Left ventricle myocardium inferior (tissue), 1 donor: ENCODE data around the gene EBF4. TPM values are rescaled to one million over a fixed set of nuclear protein-coding genes. Genes with fewer than 3 reads are reported as not detected.
"Not testable (repeated sequence)": the region's sequence is repeated elsewhere in the genome, so short reads cannot be mapped to it uniquely, and the experiment has no call there.

Experiments
- DNase-seq: peaks from one replicate; pipeline ENCODE4 v3.0.0-alpha.2; 2020
- H3K27ac ChIP-seq: fragments of 200-600 bp; replicated peaks from 2 replicates; pipeline ENCODE4 v1.8.0; 2021
- H3K27me3 ChIP-seq: fragments of 200-600 bp; 2 replicates; pipeline ENCODE4 v1.8.0; 2021; ENCODE audit warnings: low read depth
- H3K36me3 ChIP-seq: fragments of 200-600 bp; 2 replicates; pipeline ENCODE4 v1.8.0; 2021
- H3K4me1 ChIP-seq: fragments of 200-600 bp; 2 replicates; pipeline ENCODE4 v1.8.0; 2021
- H3K4me3 ChIP-seq: fragments of 200-600 bp; 2 replicates; pipeline ENCODE4 v1.8.0; 2021; ENCODE audit warnings: mild to moderate bottlenecking, moderate library complexity
- H3K9me3 ChIP-seq: fragments of 200-600 bp; replicated peaks from 2 replicates; pipeline ENCODE4 v1.8.0; 2021
- CTCF ChIP-seq: fragments of 200-600 bp; IDR thresholded peaks from 2 replicates; pipeline ENCODE4 v1.8.0; 2021; ENCODE audit warnings: antibody characterized with exemption, mild to moderate bottlenecking, borderline replicate concordance
- intact Hi-C: fragments of 100-400 bp; cut with micrococcal nuclease; formaldehyde crosslinking; loops from one replicate; pipeline ENCODE4 v1.11.0; 2022
- microRNA-seq: library from miRNA; unstranded; fragments of <30 nt; microRNA quantifications from one replicate; pipeline ENCODE4 v1.2.0, GENCODE V29; 2020
- total RNA-seq: library from RNA; stranded (reverse); fragmentation: NEBNext Ultra II Directional; extraction: Animal tissue kit (Norgen Biotek cat#: 25700); gene quantifications from one replicate; pipeline ENCODE4 v1.2.1, GENCODE V29; 2021
- donor health status: DM: no; HTN: yes; CAD: no; lungs with severe emphysema.

EBF4 gene
- total RNA-seq, 1 donor from 2014 or later, result 4.9 TPM

- DNase-seq, result no peak
- Histone ChIP-seq H3K27me3 (peaks cover 100% of the 10 kb centered on the region), H3K27ac (no peak overlapping the region), H3K4me1 (peaks cover 7% of the 10 kb centered on the region), H3K9me3 (peaks cover 2% of the 10 kb centered on the region), H3K36me3 (no peaks in the 10 kb centered on the region), H3K4me3 (no peak overlapping the region)
- TF ChIP-seq CTCF, result no peak
- intact Hi-C loops, result no loop called here
These were observed 113.7 kb downstream of the EBF4 start for GRCh38 chr20:2806351-2806701.

- H3K27me3 ChIP-seq, result peaks cover 100% of the 10 kb centered on the region
- DNase-seq, result no peak
- H3K27ac ChIP-seq, result no peak overlapping the region
- H3K36me3 ChIP-seq, result no peaks in the 10 kb centered on the region
- H3K9me3 ChIP-seq, result peaks cover 9% of the 10 kb centered on the region
- H3K4me3 ChIP-seq, result no peak overlapping the region
- TF ChIP-seq CTCF, result no peak
- peaks cover 7% of the 10 kb centered on the region for H3K4me1 ChIP-seq
- intact Hi-C loops, result no loop called here
These were observed 114.4 kb downstream of the EBF4 start for GRCh38 chr20:2807019-2807418.

GRCh38 chr20:2807929-2808328 lies 115.3 kb downstream of the EBF4 start:
- peaks cover 18% of the 10 kb centered on the region for H3K9me3 ChIP-seq
- H3K4me3 ChIP-seq, H3K36me3 ChIP-seq, intact Hi-C loops, H3K27ac ChIP-seq, H3K4me1 ChIP-seq, DNase-seq: not testable (repeated sequence)
- peaks cover 100% of the 10 kb centered on the region for H3K27me3 ChIP-seq

- intact Hi-C loops, result no loop called here
- H3K27me3 ChIP-seq, result peaks cover 96% of the 10 kb centered on the region
- peaks cover 6% of the 10 kb centered on the region for H3K4me1 ChIP-seq
- DNase-seq, result no peak
- H3K4me3 ChIP-seq, result no peak overlapping the region
- no peak overlapping the region for H3K27ac ChIP-seq
- TF ChIP-seq CTCF, result no peak
- H3K36me3 ChIP-seq, result no peaks in the 10 kb centered on the region
- peaks cover 18% of the 10 kb centered on the region for H3K9me3 ChIP-seq
These were observed 117.1 kb downstream of the EBF4 start for GRCh38 chr20:2809690-2810089.

Small RNAs within 50 kb of the gene (microRNA-seq; reads per million reads assigned to microRNA genes)
- gene MIR1292, result 1.9 reads per million

Other genes with a start within 250 kb of the EBF4 start
- gene SNRPB, start 222.0 kb upstream of the EBF4 start, total RNA-seq, result 49.3 TPM
- gene ZNF343, start 183.9 kb upstream of the EBF4 start, total RNA-seq, result 6.3 TPM
- gene TMC2, start 156.2 kb upstream of the EBF4 start, total RNA-seq, result not detected
- 47.3 TPM for gene NOP56, start 40.1 kb upstream of the EBF4 start, total RNA-seq
- gene IDH3B, start 28.6 kb upstream of the EBF4 start, total RNA-seq, result 220 TPM
- 0.69 TPM for gene CPXM1, start 107.8 kb downstream of the EBF4 start, total RNA-seq
- gene C20orf141, start 122.2 kb downstream of the EBF4 start, total RNA-seq, result not detected
- not detected for gene TMEM239, start 123.6 kb downstream of the EBF4 start, total RNA-seq
- gene PCED1A, start 147.9 kb downstream of the EBF4 start, total RNA-seq, result 9.4 TPM
- gene VPS16, start 148.0 kb downstream of the EBF4 start, total RNA-seq, result 15.7 TPM
- gene PTPRA, start 180.7 kb downstream of the EBF4 start, total RNA-seq, result 23.5 TPM